GM20431 (cell line): Measurements from ENCODE around the gene NDUFB11.

Experiments
- in situ Hi-C: fragments of 300-500 bp; cut with MseI, MboI; formaldehyde crosslinking; loops from one replicate; pipeline ENCODE4 v1.15.0; 2020; ENCODE audit warnings: low sequenced_read_pairs; ENCODE audit not compliant: unreplicated experiment

The NDUFB11 gene

DNA sequence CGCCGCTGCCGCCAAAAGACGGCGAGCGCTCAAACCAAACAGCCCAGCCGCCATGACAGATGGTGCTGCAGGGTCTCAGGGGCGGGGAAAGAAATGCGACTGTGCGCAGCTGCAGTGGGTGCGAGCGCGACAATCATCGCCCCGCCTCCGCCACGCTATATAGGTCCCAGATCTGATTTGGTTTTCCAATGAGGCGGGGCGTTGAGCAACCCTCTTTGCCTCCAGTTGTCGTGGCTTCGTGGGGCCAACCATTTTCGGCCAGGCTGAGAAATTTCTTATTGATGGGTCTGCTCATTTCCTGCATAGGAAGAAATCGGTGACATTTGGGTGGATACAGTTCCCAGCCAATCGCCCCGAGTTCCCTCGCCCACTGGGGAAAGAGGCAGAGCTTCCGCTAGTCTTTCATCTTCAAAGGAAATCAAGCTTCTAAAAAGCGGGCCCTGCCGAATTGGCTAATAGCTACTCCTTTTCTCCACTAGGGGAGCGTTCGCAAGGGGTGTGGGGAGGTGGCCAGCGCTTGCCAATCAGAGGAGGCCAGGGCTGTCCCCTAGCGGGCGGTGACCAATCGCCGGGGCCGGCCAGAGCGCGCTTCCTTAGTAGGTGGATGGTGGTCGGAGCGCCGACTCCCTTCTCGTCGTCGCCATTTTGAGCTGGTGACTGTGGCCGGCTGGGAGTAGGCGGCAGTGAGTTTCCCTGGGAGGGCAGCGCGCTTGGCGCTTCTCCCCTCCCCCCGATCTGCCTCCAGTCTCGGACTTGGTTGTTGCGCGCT is at the start of gene NDUFB11, which contains the start of gene RBM10:
Gene NDUFB11, minus strand, starts transcription at position 77 of the 769 bp plus-strand sequence. Its CDS starts 23 bp downstream, at position 54.
Gene RBM10, plus strand, starts transcription at position 596 of the 769 bp plus-strand sequence. CDS start 2,261 bp downstream, outside the sequence.
- in situ Hi-C loops, result no loop called here

DNA sequence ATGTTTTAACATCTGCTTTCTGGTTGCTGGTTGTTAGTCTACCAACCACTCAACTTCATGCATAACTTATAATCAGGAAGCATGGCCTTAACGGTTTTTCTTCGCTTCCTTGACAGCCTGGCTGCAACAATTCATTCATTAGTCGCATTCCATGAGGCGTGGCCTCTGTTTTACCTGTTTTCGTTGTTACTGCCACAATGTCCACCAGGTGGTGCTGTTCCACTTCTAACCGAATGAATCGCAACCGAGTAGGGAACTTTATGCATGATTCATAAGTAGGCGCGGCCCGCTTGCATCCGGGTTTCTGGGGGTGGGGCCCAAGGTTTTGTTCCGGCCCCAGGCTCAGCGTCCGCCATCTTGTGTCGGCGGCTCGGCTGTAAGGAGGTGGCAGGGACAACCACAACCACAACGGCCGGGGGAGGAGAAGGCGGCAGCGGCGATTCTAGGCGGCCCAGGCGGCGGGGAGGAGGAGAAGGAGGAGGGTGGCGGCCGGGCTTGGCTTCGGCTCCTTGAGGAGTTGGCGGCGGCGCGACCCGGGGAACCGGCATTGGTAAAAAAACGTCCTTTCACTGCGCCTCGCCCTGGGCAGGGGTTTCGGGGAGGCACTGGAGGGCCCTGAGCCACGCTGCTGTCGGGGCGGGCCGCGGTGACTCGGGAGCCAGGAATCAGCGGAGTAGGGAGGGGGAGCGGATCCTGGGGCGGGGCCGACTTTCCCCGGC is 49.1 kb upstream of the NDUFB11 start, which contains the start of gene UBA1:
Gene UBA1, plus strand, starts transcription at position 355 of the 719 bp plus-strand sequence. CDS start 4,974 bp downstream, outside the sequence.
- in situ Hi-C loops, result no loop called here

DNA sequence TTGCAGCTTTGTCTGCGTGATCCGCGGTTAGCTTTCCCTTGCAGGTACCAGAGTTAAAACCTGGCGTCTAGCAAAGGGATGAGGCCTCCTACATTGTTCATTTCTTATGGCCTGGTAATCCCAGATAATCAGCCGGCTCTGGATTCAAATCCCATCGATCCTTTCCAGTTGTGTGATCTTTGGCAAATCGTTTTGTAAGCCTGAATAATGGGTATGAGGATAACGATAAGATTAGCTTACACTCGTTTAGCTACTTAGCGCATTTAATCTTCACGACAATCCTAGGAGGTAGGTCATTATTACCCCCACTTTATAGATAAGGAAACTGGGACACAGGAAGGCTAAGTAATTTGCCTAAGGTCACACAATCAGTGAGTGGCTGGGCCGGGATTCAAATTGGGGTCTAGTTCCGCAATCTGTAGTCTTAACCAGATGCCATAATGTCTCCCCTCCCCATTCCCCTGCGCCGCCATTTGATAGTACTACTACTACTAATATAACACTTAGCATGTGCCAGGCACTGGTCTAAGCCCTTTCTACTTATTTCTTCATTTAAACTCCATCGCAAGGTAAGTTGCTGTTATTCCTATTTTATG is 47.4 kb upstream of the NDUFB11 start:
- in situ Hi-C loops, result no loop called here

DNA sequence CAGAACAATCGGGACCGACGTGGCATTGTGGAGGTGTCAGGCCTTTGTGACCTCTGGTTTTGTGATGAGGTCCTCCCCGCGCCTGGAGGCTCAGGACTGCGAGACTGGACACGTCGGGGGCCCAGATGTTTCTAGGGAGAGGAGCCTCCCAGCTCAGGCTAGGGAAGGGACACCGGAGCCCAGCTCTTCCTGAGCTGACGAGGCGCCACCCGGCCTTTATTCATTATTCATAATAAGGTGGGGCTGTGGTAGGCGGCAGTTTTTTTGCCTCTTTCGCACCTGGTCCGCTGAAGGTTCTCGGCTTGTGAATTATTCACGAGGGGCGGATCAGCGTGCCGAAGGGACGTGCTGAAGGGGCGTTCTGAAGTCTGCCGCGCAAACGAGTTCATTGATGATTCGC is 46.8 kb upstream of the NDUFB11 start:
- in situ Hi-C loops, result no loop called here

DNA sequence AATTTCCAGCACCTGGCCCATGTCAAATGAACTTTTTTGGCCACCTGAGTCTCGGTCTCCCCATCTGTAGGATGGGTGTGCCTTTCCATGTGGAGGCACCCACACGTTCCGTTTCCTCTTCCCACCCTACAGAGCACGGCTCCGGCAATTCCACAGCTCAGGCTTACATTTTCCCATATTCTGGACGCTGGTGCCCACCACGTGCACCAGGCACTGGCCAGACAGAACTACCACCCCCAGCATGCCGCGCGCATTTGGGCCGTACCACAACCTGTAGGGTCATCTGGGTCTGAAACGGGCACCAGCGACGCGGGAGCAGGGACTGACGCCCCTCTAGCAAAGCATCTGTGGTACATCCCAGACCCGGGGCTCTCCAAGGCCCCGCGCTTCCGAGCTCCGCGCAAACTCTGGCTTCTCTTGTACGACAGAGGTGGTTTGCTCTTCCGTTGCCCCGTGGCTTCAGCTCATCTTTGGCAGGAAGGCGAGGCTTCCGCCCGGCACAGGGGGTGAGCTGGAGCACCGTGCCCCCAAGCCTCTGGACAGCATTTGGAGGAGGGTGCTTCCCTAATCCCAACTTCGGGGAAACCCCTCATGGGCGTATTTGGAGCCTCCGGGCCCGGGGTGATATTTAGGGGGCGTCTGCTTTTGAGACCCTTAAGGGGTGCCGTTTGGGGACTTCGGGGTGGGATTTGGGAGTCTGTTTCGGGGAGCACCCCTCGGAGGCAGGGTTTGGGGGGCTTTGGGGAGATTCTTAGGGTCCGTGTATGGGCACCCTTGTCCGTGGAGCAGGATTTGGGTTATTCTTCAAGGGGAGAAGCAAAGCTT is 46.2 kb upstream of the NDUFB11 start:
- in situ Hi-C loops, result no loop called here

DNA sequence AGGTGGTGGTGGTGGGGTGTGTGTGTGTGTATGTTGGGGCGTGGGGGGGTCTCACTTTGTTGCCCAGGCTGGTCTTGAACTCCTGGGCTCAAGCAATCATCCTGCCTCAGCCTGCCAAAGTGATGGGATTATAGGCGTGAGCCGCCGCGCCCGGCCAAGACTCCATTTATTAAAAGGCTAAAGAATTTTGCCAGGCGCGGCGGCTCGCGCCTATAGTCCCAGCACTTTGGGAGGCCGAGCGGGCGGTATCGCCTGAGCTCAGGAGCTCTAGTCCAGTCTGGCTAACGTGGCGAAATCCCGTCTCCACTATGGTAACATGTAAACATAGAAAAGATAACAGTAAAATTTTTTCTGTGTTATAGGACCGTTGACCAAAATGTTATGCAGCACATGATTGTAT is 45.4 kb upstream of the NDUFB11 start:
- in situ Hi-C loops, result no loop called here

DNA sequence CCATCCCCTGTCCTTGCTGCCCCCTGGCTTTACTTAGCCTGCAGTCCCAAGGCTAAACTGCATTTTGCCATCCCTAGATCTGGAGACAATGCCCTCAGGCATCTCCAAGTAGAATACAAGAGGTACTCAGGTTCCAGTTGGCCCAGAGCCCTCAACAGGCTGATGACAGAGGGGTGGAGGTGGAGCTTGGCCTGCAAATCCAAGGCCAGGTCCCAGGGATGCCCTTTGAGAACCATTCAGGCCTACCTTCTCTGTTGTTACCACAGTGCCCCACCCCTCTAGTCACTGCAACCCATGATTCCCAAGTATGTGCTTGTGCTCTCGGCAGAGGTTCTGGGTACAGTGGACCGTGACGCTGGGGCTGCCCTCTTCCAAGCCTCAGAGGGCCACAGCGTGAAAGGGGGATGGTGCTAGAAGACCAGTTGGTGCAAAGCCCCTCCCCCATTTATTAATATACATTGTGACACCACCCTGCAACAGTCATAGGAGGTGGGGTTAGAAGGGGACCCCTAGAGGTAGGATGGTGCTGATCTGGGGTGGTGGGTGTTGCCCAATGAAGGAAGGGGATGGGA is 42.7 kb upstream of the NDUFB11 start:
- in situ Hi-C loops, result no loop called here

DNA sequence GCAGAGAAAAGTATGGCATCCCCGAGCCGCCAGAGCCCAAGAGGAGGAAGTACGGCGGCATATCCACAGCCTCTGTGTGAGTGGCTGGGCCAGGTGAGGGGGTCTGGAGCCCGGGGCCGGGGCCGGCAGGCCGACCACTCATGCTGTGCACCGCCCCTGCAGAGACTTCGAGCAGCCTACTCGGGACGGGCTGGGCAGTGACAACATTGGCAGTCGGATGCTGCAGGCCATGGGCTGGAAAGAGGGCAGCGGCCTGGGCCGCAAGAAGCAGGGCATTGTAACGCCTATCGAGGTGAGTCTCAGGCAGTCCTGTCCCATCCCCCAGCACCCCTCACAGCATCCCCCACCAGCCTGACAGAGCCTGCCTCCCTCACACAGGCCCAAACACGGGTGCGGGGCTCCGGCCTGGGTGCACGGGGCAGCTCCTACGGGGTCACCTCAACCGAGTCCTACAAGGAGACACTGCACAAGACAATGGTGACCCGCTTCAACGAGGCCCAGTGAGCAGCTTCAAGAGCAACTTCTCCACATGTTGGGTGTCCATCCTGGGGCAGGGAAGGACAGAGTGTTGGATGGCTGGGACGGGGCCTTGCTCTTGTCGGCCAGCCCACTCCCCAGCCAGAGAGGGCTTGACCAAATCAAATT is 41.7 kb upstream of the NDUFB11 start:
- in situ Hi-C loops, result no loop called here

DNA sequence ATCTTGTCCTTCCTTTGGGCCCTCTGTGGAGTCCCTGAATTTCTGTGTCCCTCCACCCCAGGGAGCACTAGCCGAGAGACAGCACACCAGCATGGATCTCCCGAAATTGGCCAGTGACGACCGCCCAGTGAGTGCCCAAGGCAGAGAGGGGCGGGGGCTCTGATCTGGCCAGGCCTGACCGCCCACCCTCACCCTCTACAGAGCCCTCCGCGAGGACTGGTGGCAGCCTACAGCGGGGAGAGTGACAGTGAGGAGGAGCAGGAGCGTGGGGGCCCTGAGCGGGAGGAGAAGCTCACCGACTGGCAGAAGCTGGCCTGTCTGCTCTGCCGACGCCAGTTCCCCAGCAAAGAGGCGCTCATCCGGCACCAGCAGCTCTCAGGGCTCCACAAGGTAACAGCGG is 40.7 kb upstream of the NDUFB11 start:
- in situ Hi-C loops, result no loop called here

DNA sequence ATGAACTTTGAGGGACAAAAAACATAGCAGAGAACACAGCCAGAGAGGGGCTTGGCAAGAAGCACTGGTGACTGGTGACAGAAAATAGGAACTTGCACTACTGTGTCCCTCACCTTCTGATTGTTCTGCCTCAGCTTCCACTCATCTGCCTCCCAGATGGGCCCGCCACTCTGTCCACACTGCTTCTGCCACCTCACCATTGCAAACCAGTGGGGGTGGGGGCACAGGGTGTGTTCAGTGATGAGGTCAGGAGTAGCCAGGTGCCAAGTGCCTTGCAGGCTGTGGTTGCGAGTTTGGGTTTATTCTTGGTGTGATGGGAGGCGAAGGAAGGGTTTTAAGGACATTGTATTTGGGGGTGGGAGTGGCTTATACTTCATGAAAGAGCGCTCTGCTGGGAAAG is 40.0 kb upstream of the NDUFB11 start:
- in situ Hi-C loops, result no loop called here

DNA sequence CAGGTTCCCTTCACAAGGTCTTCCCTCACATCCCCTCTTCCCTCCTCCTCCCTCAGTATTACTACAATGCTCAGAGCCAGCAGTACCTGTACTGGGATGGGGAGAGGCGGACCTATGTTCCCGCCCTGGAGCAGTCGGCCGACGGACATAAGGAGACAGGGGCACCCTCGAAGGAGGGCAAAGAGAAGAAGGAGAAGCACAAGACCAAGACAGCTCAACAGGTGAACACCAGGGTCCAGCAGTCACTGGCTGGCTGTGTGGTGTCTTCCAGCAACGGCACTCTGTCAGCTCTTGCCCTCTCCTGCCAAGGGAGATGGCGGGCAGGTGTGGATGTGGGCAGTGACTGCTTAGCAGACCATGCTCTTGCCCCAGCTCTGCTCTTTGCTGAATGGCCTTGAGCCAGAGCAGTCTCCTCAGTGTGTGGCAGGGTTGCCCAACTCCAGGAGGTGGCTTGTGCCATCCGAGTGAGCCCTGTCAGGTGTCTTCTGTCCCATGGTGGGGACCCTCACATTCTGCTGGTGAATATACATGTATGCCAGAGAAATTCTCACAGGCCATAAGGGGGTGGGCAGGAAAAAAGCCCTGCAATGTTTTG is 37.7 kb upstream of the NDUFB11 start:
- in situ Hi-C loops, result no loop called here

DNA sequence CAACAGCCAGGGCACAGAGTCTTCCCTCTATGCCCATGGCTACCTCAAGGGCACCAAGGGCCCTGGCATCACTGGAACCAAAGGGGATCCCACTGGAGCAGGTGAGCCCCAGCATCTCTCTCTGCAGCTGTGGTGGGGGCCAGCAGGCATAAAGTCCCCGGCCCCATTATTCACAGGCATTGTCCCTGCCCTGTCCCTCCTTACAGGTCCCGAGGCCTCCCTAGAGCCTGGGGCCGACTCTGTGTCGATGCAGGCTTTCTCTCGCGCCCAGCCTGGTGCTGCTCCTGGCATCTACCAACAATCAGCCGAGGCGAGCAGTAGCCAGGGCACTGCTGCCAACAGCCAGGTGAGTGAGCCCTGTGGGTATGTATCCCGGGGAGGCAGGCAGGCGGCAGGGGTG is 36.8 kb upstream of the NDUFB11 start:
- in situ Hi-C loops, result no loop called here

DNA sequence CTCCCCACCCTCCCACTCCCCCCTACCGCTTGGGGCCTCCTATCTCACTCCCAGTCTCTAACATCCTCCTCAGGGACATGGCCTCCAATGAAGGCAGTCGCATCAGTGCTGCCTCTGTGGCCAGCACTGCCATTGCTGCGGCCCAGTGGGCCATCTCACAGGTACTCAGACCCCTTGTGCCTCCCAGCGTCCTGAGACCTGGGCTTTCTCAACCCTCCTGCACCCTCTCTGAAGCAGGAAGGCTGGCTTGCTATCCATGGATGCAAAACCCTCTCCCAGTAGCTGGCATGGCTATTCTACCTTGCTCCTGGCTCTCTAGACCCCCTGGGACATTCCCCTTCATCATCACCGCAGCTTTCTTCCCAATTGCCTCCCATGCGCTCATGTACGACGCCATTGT is 35.8 kb upstream of the NDUFB11 start:
- in situ Hi-C loops, result no loop called here

DNA sequence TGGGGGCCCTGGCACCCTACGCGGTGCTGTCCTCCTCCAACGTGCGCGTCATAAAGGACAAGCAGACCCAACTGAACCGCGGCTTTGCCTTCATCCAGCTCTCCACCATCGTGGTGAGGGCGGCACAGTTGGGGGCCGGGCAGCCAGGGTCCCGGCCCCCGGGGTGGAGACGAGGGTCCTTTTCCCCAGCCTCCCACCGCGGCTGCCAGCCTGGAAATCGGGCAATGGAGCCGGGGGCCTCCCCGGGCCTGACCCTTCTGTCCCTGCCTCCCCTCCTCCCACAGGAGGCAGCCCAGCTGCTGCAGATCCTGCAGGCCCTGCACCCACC is 35.4 kb upstream of the NDUFB11 start:
- in situ Hi-C loops, result no loop called here

DNA sequence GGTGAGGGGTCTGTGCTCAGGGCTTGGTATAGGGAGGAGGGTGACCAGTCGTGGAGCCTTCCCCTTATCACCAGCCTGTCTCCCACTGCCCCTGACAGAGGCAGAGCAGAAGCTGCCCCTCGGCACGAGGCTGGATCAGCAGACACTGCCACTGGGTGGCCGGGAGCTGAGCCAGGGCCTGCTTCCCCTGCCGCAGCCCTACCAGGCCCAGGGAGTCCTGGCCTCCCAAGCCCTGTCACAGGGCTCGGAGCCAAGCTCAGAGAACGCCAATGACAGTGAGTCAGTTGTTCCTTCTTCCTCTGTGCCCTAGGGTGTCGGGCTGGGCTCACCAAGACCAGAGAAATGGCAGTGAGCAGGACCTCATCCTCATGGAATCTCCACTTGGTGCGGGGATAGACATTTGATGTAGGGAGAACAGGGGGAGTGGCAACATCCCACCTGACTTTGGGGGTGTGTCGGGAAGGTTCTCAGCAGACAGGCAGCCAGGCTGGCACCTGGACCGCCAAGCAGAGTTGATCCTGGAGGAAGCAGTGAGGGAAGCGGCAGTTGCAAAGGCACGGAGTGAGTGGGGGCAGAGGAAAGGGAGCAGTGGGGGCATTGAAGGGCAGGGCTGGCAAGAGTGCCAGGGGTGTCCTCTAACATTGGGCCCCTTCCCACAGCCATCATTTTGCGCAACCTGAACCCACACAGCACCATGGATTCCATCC is 34.9 kb upstream of the NDUFB11 start:
- in situ Hi-C loops, result no loop called here

DNA sequence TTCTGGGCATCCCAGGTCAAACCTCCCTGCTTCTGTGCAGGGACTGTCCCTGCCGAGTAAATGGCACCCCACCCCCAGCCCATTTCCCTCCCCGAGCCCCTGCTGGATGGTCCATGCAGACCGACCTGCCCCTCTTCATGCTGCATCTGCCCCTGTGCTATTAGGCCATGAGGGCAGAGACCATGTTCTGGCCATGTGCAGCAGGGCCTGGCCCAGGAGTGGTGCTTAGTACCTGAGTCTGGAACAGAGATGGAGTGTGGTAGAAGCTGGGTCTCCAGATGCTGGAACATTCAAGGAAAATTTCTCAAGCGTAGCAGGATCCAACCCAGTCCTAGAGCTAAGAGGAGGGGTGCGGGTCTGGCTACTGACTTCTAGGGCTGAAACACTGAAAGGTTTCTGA is 33.8 kb upstream of the NDUFB11 start:
- in situ Hi-C loops, result no loop called here

DNA sequence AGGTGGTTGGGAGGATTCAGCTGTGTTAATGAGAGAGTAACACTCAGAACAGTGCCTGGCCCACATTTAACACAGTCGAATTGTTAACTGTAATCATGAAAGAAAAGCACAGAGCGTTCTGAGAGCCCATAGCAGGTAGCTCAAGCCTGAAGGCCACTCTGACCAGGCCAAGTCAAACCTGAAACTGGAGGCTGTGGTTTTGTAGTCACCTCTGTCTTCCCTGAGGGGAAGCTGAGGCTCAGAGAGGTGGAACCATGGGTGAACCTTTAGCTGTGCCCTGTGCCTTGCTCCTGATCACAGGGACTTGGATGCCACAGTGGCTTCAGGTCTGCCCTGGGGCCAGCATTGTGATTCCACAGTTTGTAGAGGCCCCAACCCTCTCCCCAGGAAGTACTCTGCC is 32.6 kb upstream of the NDUFB11 start:
- in situ Hi-C loops, result no loop called here

DNA sequence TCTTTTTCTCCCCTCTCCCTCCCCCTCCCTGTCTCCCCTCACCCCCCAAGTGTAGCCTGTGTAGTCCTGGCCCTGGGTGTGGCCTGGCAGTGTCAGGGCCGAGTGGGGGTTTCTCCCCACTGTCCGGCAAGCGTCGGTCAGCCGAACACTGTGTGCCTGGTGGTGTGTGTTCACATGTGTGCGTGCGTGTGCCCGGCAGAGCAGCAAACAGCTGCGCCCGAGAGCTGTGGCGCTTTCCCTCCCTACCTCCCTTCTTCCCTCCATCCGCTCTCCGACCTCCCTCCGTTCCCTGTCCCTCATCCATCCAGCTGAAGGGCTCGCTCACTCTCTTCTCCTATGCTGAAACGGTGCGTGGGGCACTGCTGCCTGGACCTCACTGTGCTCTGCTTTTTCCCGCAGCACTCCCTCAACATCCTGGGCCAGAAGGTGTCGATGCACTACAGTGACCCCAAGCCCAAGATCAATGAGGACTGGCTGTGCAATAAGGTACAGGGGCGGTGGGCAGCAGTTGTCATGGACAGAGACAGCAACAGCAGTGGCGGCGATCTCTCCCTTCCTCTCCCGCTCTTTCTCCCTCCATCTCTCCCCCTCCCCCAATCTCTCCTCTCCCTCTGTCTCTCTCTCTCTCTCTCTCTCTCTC is 31.7 kb upstream of the NDUFB11 start:
- in situ Hi-C loops, result no loop called here
